ENCODE data around the gene ATP6AP1.

The ATP6AP1 gene

GRCh38 chrX:154436374-154436982, 8.0 kb downstream of the ATP6AP1 start:
- Histone ChIP-seq H3K4me1 (ENCODE audit: control insufficient read depth, low read length) (peaks cover 12% of the 10 kb centered on the region), H3F3A (ENCODE audit: control insufficient read depth, insufficient read depth) (no peaks in the 10 kb centered on the region), H3K27ac (ENCODE audit: low read depth, low read length) (no peak overlapping the region), H3K79me2 (ENCODE audit: control insufficient read depth, low read length) (peaks cover 23% of the 10 kb centered on the region), H3K9me3 (ENCODE audit: control insufficient read depth, insufficient read depth, low read length) (no peaks in the 10 kb centered on the region), H3K9me2 (replicated peaks; ENCODE audit: control insufficient read depth, low read length) (no peaks in the 10 kb centered on the region), H3K36me3 (ENCODE audit: control insufficient read depth, low read length) (peaks cover 10% of the 10 kb centered on the region), H4K20me1 (ENCODE audit: control insufficient read depth, insufficient read depth, low read depth, low read length) (no peaks in the 10 kb centered on the region), H3K27me3 (ENCODE audit: control insufficient read depth, low read length) (no peaks in the 10 kb centered on the region), H3K4me2 (ENCODE audit: low read length) (peak overlapping the region; percentile 83), H3K4me3 (ENCODE audit: low read length) (peak overlapping the region; percentile 80)
- TF ChIP-seq CTCF (IDR thresholded peaks at IDR 0.05; ENCODE audit: low read depth, low read length, poor library complexity, severe bottlenecking) (no peak), EZH2phosphoT487 (IDR thresholded peaks at IDR 0.05; ENCODE audit: borderline replicate concordance, low read length) (no peak)

- Histone ChIP-seq H3K79me2 (ENCODE audit: control insufficient read depth, low read length) (peaks cover 23% of the 10 kb centered on the region), H3K4me2 (ENCODE audit: low read length) (peak within 1 kb of the TSS; percentile 83), H3K9me2 (replicated peaks; ENCODE audit: control insufficient read depth, low read length) (no peaks in the 10 kb centered on the region), H3K36me3 (ENCODE audit: control insufficient read depth, low read length) (peaks cover 10% of the 10 kb centered on the region), H3K4me3 (ENCODE audit: low read length) (peak within 1 kb of the TSS; percentile 80), H3F3A (ENCODE audit: control insufficient read depth, insufficient read depth) (no peaks in the 10 kb centered on the region), H3K4me1 (ENCODE audit: control insufficient read depth, low read length) (peaks cover 12% of the 10 kb centered on the region), H3K9me3 (ENCODE audit: control insufficient read depth, insufficient read depth, low read length) (no peaks in the 10 kb centered on the region), H3K27me3 (ENCODE audit: control insufficient read depth, low read length) (no peaks in the 10 kb centered on the region), H4K20me1 (ENCODE audit: control insufficient read depth, insufficient read depth, low read depth, low read length) (no peaks in the 10 kb centered on the region), H3K27ac (ENCODE audit: low read depth, low read length) (no peak within 1 kb of the TSS)
- TF ChIP-seq CTCF (IDR thresholded peaks at IDR 0.05; ENCODE audit: low read depth, low read length, poor library complexity, severe bottlenecking), result no peak
- no peak for TF ChIP-seq EZH2phosphoT487 (IDR thresholded peaks at IDR 0.05; ENCODE audit: borderline replicate concordance, low read length)
Observed at GRCh38 chrX:154436983-154437752, 8.7 kb downstream of the ATP6AP1 start, which contains the start of gene GDI1. Gene GDI1 (plus strand): TSS chrX:154437154. CDS start chrX:154437255, 101 bp downstream.

- Histone ChIP-seq H3K9me2 (replicated peaks; ENCODE audit: control insufficient read depth, low read length) (no peaks in the 10 kb centered on the region), H3K4me3 (ENCODE audit: low read length) (peak overlapping the region; percentile 80), H3K4me2 (ENCODE audit: low read length) (peak overlapping the region; percentile 83), H3K79me2 (ENCODE audit: control insufficient read depth, low read length) (peaks cover 23% of the 10 kb centered on the region), H3K36me3 (ENCODE audit: control insufficient read depth, low read length) (peaks cover 14% of the 10 kb centered on the region), H4K20me1 (ENCODE audit: control insufficient read depth, insufficient read depth, low read depth, low read length) (no peaks in the 10 kb centered on the region), H3K4me1 (ENCODE audit: control insufficient read depth, low read length) (peaks cover 13% of the 10 kb centered on the region), H3K9me3 (ENCODE audit: control insufficient read depth, insufficient read depth, low read length) (no peaks in the 10 kb centered on the region), H3K27me3 (ENCODE audit: control insufficient read depth, low read length) (no peaks in the 10 kb centered on the region), H3F3A (ENCODE audit: control insufficient read depth, insufficient read depth) (peaks cover under 1% of the 10 kb centered on the region; the same call in 1 of the 2 replicates), H3K27ac (ENCODE audit: low read depth, low read length) (no peak overlapping the region)
- no peak for TF ChIP-seq CTCF (IDR thresholded peaks at IDR 0.05; ENCODE audit: low read depth, low read length, poor library complexity, severe bottlenecking)
- TF ChIP-seq EZH2phosphoT487 (IDR thresholded peaks at IDR 0.05; ENCODE audit: borderline replicate concordance, low read length), result no peak
Observed at GRCh38 chrX:154437971-154438893, 9.8 kb downstream of the ATP6AP1 start.

Measured in DOHH2 (cell line).